GM21447 (cell line): ENCODE measurements around the gene IRS2.
A peak's percentile ranks its signal among the peaks of the same experiment; 100 is the strongest.
"Not testable (repeated sequence)": the region's sequence is repeated elsewhere in the genome, so short reads cannot be mapped to it uniquely, and the experiment has no call there.

Experiments used
- ATAC-seq: cut with Tn5 transposase; IDR thresholded peaks from one replicate; pipeline ENCODE4 v1.9.1; 2021; ENCODE audit not compliant: unreplicated experiment

Gene IRS2, protein sequence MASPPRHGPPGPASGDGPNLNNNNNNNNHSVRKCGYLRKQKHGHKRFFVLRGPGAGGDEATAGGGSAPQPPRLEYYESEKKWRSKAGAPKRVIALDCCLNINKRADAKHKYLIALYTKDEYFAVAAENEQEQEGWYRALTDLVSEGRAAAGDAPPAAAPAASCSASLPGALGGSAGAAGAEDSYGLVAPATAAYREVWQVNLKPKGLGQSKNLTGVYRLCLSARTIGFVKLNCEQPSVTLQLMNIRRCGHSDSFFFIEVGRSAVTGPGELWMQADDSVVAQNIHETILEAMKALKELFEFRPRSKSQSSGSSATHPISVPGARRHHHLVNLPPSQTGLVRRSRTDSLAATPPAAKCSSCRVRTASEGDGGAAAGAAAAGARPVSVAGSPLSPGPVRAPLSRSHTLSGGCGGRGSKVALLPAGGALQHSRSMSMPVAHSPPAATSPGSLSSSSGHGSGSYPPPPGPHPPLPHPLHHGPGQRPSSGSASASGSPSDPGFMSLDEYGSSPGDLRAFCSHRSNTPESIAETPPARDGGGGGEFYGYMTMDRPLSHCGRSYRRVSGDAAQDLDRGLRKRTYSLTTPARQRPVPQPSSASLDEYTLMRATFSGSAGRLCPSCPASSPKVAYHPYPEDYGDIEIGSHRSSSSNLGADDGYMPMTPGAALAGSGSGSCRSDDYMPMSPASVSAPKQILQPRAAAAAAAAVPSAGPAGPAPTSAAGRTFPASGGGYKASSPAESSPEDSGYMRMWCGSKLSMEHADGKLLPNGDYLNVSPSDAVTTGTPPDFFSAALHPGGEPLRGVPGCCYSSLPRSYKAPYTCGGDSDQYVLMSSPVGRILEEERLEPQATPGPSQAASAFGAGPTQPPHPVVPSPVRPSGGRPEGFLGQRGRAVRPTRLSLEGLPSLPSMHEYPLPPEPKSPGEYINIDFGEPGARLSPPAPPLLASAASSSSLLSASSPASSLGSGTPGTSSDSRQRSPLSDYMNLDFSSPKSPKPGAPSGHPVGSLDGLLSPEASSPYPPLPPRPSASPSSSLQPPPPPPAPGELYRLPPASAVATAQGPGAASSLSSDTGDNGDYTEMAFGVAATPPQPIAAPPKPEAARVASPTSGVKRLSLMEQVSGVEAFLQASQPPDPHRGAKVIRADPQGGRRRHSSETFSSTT (N-terminal part only)

DNA sequence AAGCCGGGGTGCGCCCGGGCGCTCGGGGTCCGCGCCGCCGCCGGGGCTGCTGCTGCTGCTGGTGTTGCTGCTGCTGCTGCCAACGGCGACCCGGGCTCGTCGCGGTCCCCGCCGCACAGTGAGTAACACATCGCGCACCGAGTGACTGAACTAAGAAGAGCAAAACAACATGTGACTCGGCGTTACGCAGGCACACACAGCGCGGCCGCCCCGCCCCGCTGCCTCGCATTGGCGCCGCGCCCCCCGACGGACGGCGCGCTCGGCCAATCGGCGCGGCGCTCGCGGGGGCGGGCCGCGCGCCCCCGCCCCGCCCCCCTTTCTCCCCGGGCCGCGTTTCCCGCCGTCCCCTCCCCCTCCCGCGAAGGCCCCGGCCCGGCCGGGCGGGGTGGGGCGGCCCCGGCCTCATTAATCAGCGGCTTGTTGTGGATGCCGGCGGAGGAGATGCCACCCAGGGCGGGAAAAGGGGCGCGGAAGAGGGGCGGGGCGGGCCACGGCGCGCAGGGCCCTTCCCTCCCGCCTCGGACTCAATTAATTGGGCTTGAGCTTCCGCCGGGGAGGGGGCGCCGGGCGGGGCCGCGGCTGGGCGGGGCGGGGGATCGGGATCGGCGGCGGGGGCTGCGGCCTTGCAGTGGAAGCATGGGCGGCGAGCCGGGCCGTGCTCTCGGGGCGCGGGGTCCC, at the start of gene IRS2:
TSS of gene IRS2 (minus strand) at position 127 of the 678 bp plus-strand sequence. CDS start 530 bp downstream, outside the sequence.
- peak; percentile 95 for ATAC-seq

DNA sequence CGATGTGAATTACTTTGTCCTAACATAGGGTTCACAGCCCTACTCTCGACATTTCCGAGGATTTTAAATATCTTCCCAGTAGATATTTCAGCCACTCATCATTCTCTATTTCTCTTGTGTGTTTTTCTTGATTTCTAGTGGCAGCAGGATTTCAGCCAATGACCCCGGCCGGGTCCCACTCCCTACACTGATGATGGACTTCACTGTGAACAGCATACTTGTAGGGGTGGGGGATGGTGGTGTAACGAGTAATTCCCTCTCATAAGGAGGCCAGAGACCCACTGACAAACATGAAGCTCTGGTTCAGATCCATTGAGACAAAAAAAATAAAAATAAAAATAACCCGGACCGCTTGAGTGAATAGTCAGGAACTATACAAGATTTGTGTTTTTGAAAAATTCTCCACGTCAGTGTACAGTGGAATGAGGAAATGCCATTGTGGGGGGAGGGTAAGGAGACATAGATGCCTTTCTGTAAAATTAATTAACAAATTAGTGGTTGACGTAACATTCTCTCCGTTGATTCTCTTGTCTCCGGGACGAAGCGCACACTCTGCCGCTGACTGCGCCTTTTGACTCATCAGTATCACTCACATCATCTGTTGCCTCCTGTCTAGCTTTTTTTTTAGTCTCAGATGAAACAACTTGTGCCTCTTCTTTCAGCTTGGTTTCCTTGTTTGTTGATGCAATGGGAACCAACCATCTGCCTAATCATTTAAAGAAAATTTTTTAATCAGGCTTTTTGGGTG, 48.8 kb upstream of the IRS2 start:
- no peak for ATAC-seq

DNA sequence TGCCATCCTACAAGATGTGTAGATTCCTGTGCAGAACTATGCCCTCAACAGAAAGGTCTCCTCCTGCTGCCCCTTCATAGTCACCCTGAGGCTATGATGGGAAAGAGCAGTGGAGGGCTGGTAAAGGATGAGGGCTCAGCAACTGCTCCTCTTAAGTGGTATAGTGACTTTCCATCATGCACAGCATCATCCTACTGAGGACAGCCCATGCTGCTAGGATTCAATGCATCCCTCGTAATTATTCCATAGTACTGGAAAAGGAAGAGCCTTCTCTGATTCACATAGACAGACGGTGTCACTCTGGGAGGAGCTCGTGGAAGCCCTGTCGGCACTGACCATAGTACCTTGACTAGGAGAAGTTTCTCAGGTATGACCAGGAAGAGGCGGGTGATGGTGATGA, 47.6 kb upstream of the IRS2 start:
- no peak for ATAC-seq

DNA sequence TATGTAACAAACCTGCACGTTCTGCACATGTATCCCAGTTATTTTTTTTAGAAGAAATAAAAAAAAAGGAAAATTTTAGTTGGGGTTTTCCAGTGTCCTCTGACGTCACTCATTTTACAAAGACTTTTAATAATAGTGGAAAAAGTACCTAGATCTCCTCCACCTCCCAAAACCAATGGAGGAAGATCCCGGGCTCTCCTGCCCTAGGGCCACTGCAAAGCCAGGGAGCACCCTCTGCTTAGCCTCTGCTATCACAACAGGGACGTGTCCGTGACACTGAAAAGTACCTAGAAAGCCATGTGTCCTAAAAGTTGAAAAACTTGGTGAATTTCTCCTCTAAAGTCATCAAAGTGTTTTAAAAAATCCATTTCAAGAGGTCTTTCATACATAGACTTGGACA, 46.7 kb upstream of the IRS2 start:
- no peak for ATAC-seq

DNA sequence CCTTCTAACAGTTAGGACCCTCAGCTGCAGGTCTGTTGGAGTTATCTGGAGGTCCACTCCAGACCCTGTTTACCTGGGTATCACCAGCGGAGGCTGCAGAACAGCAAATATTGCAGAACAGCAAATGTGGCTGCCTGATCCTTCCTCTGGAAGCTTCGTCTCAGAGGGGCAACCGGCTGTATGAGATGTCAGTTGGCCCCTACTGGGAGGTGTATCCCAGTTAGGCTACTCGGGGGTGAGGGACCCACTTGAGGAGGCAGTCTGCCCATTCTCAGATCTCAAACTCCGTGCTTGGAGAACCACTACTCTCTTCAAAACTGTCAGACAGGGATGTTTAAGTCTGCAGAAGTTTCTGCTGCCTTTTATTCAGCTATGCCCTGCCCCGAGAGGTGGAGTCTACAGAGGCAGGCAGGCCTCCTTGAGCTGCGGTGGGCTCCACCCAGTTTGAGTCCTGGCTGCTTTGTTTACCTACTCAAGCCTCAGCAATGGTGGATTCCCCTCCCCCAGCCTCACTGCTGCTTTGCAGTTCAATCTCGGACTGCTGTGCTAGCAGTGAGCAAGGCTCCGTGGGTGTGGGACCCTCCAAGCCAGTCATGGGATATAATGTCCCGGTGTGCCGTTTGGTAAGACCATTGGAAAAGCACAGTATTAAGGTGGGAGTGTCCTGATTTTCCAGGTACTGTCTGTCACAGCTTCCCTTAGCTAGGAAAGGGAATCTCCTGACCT, 42.4 kb upstream of the IRS2 start:
- ATAC-seq: not testable (repeated sequence)

DNA sequence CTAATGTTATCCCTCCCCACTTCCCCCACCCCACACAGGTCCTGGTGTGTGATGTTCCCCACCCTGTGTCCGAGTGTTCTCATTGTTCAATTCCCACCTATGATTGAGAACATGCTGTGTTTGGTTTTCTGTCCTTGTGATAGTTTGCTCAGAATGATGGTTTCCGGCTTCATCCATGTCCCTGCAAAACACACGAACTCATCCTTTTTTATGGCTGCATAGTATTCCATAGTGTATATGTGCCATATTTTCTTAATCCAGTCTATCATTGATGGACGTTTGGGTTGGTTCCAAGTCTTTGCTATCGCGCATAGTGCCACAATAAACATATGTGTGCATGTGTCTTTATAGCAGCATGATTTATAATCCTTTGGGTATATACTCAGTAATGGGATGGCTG, 36.8 kb upstream of the IRS2 start:
- not testable (repeated sequence) for ATAC-seq

DNA sequence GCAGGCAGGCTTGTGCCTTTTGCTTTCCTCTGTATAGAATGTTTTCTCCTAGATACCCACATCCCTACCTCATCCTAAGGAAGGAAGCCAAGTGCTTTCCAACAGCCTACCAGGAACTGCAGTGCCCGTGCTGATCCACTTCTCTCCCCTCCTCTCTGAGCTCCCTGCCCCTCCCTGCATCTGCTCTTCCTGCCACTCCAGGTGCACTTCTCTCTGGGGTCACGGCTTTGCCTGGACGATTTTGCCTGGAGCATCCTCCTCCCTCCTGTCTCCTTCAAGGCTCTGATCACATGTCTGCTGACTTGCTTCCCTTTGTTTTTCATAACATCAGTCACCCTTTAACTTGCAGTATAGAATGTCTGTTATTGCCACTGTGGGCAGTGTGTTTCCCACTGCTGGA, 34.7 kb upstream of the IRS2 start:
- no peak for ATAC-seq

DNA sequence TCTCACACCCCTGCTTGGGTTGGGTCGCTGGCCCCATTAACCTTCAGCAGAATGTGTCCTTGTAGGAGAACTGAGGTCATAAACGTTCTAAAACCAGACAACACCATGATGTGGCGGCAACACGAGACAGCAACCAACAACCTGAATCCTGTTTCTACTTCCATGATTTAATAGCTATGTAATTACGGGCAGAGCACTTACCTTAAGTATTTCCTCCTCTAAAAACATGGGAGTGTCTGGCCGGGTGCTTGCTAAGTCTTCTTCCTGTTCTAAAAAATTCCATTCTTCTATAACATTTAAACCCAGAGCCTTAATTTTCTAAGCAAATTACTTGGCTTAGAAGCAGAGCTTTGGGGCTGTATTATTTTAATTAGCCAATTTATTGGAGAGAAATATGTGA, 33.5 kb upstream of the IRS2 start:
- ATAC-seq: no peak

DNA sequence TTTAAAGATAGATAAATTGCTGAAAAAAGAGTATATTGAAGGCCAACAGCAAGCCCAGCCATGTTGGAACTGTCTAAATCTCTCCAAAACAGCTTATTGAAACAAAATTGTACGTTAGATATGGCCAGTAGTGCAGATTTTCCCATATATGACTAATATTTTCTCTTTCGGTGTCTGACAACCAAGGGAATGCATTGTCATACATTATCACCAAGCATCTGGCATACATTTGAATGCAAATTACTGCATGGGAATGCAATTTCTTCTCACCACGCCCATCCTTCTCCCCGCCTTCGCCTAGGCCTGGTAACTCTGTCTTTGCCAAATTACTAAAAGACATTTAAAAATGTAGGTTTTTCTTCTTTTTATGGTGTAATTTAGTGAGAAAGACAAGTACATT, 32.5 kb upstream of the IRS2 start:
- ATAC-seq: no peak

DNA sequence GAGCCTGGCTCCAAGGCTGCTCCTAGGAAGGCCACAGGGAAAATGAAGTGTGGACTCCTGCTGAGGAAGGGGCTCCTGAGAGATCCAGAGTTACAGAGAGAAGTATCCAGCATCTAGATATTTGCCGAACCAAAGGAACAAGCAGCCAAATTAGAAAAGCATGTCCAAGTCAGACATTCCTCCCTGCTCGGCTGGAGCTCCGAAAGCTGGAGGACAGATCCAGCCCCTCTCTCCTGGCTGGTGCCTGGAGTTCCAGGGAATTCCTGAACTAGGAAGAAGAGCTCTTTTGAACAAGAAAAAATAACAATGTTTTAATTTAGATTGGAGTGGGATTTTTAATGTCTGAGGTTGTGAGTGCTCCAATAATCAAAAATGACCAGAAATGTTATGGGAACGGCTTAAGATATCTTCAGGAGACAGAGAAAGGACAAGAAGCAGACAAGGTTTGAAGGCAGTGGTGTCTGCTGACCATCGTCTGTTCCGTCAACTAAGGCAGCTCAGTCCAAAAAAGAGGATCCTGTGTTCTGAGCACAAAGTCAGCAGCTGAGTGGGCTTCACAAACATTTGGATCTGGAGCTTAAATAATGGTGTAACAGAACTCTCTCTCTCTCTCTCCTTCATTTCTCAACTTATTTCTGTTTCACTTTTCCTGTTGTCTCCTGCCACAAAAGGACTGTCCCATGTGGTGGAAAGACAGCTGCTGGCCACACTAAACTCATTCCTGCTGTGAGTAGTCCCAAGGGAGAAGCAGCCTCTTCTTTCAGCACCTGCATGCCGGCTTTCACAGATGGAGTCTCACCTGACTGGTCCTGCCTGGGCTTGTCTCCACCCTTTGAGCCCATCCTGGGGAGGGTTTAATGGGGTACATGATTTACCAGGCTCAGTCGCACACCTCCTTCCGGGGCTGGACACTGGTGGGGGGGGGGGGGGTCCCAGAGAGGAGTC, 31.5 kb upstream of the IRS2 start:
- no peak for ATAC-seq

DNA sequence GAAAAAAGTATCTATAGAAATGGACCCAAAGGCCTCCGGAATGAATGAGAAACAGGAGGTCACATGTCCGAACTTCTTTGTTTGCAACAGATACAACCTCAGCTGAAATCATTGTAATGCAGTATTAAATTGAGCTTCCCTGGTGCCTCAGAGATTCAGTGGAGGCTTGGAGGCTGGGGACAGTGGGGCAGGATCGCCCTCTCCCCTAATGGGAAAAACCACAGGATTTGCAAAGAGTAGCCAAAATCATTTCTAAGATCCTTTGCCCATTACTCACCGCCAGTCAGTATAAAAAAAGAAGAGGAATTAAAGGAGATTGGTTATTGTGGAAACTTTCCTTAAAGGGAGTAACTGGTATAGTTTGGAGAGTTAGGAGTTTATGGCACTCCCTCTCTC, 30.4 kb upstream of the IRS2 start:
- ATAC-seq: no peak

DNA sequence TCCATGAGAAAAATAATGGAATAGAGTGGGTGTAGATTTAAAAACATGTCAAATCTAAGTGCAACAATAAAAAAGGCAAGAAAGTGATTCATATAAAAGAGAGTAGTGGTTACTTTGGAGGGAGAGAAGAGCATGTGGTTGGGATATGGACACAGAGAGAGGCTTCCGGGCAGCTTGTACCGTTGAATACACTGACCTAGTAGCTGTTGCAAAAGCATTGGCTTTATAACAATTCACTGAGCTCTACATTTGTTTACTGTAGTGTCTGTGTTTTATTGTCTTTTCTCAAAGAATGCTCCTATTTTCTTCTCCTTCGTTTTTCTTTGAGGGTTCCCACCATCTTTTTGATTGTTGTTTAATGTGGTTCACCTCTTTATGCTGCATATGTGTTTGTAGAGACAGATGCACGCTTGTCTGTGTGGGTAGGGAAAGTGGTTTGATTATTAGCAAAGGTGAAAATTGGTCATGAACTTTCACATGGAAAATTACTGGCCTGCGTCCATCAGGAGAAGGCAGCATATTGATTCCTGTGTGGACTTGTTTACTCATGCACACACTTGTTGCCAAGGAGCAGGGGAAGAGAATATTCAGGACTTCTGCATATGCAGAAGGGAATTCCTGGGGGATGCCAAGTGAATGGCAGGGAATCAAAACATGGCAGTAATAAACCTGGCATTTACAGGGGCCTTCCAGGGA, 29.9 kb upstream of the IRS2 start:
- ATAC-seq: no peak

DNA sequence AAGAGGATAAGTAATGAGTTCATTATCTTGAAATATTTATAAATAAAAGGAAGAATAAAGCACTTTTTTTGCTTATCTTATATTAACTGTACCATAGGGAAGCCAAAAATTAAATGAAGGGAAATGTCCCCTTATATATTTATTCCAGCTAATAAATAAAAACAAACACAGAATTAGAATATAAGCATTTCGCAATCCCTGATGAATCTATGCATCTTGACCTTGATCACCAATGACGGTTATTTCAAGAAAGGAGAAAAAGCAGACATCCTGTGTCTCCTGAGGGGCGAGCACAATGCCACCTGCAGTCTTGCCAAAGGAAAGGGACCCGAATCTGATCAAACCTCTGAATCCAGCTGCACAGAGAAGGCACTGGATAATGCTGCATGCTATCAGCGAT, 29.3 kb upstream of the IRS2 start:
- ATAC-seq: no peak

DNA sequence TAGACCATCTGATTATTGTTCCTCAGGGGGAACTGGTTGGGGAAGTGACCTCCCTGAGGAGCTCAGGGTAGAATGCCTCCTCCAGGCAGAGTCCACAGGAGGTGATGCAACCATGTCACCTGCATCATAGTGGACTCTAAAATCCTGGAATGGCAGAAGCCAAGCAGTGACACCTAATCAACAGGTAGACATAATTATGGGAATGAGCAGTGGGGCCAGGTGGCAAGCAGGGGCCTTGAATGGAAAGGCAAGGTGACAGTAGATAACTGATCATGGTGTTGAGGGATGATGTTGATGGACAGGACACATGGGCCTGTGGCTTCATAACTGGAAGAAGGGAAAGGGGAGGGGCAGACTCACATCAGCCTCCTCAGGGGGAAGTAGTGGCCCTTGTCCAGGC, 27.3 kb upstream of the IRS2 start:
- ATAC-seq: no peak

DNA sequence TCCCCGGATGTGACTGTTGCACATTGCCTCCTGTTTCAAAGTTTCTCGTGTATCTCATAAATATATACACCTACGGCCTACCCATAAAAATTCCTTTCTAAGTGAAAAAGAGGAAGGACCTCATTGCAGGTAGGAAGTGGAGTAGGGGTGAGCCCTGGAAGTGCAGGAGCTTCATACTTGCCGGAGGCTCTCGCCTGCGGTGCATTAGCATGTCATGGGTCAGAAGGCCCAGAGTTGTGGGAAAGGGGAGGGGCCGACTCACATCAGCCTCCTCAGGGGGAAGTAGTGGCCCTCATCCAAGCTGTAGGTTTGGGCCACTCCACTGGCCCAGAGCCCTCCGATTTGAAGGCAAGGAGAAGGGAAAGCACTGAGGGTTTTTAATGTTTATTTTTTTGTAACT, 26.0 kb upstream of the IRS2 start:
- ATAC-seq: no peak

DNA sequence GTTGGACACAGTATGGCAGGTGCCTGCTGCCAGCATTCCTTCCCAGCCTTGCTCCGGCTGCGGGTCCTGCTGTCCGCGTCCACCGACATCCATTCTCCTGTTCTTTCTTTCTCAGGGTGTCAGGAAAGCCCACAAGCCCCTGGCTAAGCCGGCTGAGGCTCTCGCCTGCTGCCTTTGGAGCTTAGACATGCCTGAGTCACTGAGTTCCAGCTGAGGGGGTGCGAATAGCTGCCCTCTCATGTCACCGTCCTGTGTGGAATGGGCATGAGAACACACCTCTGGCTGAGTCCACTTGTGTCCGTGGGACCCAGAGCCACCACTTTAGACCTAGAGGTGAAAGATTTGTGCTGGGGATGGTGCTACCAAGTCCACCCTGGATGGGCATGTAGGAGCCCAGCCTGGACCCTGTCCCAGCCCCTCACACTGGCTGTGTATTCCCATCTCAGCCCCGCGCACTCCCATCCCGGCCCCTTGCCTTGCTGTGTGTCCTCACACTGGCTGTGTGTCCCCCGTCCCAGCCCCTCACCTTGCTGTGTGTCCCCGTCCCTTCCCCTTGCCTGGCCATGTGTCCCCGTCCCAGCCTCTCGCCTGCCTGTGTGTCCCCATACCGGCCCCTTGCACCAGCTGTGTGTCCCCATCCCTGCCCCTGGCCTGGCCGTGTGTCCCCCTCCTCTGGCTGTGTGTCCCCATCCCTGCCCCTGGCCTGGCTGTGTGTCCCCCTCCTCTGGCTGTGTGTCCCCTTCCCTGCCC, 24.6 kb upstream of the IRS2 start:
- no peak for ATAC-seq

DNA sequence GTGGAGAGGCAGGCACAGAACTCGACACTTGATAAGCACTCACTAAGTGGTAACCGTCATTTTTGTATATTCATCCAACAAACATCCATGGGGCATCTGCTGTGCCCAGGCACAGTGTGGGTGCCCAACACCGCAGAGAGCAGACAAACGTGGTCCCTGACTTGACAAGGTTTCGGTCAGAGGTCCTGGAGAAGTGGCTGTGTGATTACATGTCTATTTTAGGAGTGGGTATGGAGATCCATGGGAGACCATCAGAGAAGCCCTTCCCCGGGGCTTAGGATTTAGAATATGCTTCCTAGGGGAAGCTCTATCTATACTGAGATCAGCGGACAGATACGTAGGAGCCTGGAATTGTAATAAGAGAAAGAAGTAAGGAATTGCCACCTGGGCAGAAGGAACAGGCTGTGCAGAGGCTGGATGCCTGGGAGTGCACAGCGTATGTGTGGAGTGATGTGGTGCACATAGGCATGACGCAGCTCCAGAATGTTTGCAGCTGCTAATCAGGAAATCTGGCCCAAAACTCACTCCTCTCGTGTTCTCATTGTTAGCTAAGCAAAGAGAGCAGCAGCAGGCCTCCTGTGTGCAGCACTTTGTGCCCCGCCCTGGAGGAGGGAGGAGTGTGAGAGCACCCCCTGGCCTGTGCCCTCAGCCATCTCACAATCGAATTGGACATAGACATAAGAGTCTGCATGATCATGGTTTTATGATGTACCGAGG, 23.0 kb upstream of the IRS2 start:
- ATAC-seq: no peak
